Myocyte (in vitro differentiated cells): ENCODE measurements around the gene GSG1L. TPM values are rescaled to one million over a fixed set of nuclear protein-coding genes. Genes with fewer than 3 reads are reported as not detected.

ENCODE experiments used
- DNase-seq: peaks from one replicate; pipeline ENCODE4 v3.0.0-alpha.2; 2012; ENCODE audit warnings: low read depth
- total RNA-seq: library from RNA; depleted of rRNA; stranded (reverse); fragments of >200 nt; gene quantifications from 2 replicates; pipeline ENCODE4 v1.2.3, GENCODE V29; 2014

Gene GSG1L
- total RNA-seq, 1 donor from 2014 or later, result not detected

- DNase-seq, result no peak
Observed at GRCh38 chr16:27824786-27825185, 238.7 kb downstream of the GSG1L start.

GRCh38 chr16:27824006-27824405 is 239.5 kb downstream of the GSG1L start:
- DNase-seq, result no peak

- DNase-seq, result no peak
Observed at GRCh38 chr16:27823421-27823820, 240.1 kb downstream of the GSG1L start.

- no peak for DNase-seq
Observed at GRCh38 chr16:27822996-27823395, 240.5 kb downstream of the GSG1L start.

- DNase-seq, result no peak
Observed at GRCh38 chr16:27822529-27822928, 241.0 kb downstream of the GSG1L start.

- DNase-seq, result no peak
Observed at GRCh38 chr16:27820646-27821345, 242.7 kb downstream of the GSG1L start.

- no peak for DNase-seq
Observed at GRCh38 chr16:27819881-27820610, 243.5 kb downstream of the GSG1L start.

- no peak for DNase-seq
Observed at GRCh38 chr16:27819356-27819755, 244.2 kb downstream of the GSG1L start.

GRCh38 chr16:27818246-27818645 is 245.3 kb downstream of the GSG1L start:
- no peak for DNase-seq

- DNase-seq, result no peak
Observed at GRCh38 chr16:27817038-27817437, 246.5 kb downstream of the GSG1L start.

GRCh38 chr16:27816561-27816960 is 247.0 kb downstream of the GSG1L start:
- DNase-seq, result no peak

- DNase-seq, result no peak
Observed at GRCh38 chr16:27813591-27813990, 249.9 kb downstream of the GSG1L start.

- DNase-seq, result no peak
Observed at GRCh38 chr16:27811881-27812280, 251.6 kb downstream of the GSG1L start.

- DNase-seq, result no peak
Observed at GRCh38 chr16:27806986-27807385, 256.5 kb downstream of the GSG1L start.

GRCh38 chr16:27806388-27806787 is 257.1 kb downstream of the GSG1L start:
- no peak for DNase-seq

- no peak for DNase-seq
Observed at GRCh38 chr16:27805828-27806351, 257.6 kb downstream of the GSG1L start.

GRCh38 chr16:27803775-27804549 is 259.6 kb downstream of the GSG1L start:
- no peak for DNase-seq

- no peak for DNase-seq
Observed at GRCh38 chr16:27802664-27803439, 260.7 kb downstream of the GSG1L start.

- DNase-seq, result no peak
Observed at GRCh38 chr16:27801289-27801945, 262.1 kb downstream of the GSG1L start.

- DNase-seq, result no peak
Observed at GRCh38 chr16:27800817-27801216, 262.7 kb downstream of the GSG1L start.
